Measurements from ENCODE around the gene DPH7.
"Not testable (repeated sequence)": the region's sequence is repeated elsewhere in the genome, so short reads cannot be mapped to it uniquely, and the experiment has no call there.

DPH7 gene

GRCh38 chr9:137575716-137576411 lies 2.9 kb downstream of the DPH7 start:
- H3K9me3 ChIP-seq (replicated peaks; ENCODE audit: low read length), result no peaks in the 10 kb centered on the region
- H3K4me3 ChIP-seq (ENCODE audit: low read length), result no peak overlapping the region
- H3K27me3 ChIP-seq (ENCODE audit: control insufficient read depth, insufficient read depth, low read length), result no peaks in the 10 kb centered on the region
- H3K4me2 ChIP-seq (ENCODE audit: low read length), result no peak overlapping the region
- H3K9ac ChIP-seq (ENCODE audit: low read depth, low read length), result no peak overlapping the region
- H3K4me1 ChIP-seq (ENCODE audit: control insufficient read depth, insufficient read depth, low read length), result peaks cover 20% of the 10 kb centered on the region
- H3K36me3 ChIP-seq (ENCODE audit: insufficient read depth, low read length), result peaks cover 39% of the 10 kb centered on the region

GRCh38 chr9:137575364-137575715 lies 3.4 kb downstream of the DPH7 start:
- Histone ChIP-seq H3K4me1 (ENCODE audit: control insufficient read depth, insufficient read depth, low read length) (peaks cover 20% of the 10 kb centered on the region), H3K9me3 (replicated peaks; ENCODE audit: low read length) (no peaks in the 10 kb centered on the region), H3K27me3 (ENCODE audit: control insufficient read depth, insufficient read depth, low read length) (no peaks in the 10 kb centered on the region), H3K4me2 (ENCODE audit: low read length) (no peak overlapping the region), H3K4me3 (ENCODE audit: low read length) (no peak overlapping the region), H3K36me3 (ENCODE audit: insufficient read depth, low read length) (peaks cover 39% of the 10 kb centered on the region), H3K9ac (ENCODE audit: low read depth, low read length) (no peak overlapping the region)

DNA sequence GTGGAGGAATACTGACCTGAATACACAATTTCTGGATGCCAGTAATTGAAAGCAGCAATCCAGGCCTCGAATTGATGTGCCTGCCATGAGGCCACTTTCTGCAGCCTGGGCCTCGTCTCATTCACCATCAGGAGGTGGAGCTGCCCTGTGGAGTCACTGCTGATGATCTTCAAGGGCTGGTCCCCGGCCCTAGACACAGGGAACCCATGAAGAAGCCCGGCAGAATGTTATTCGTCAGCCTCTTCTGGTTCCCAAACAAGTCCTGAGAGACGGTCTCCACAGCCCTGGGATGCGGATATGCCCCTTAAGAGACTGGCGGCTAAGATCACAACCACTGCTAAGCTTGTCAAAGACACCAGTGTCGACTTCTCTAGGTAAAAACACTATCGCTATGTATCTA lies 4.5 kb downstream of the DPH7 start:
- Histone ChIP-seq H3K9me3 (replicated peaks; ENCODE audit: low read length) (no peaks in the 10 kb centered on the region), H3K36me3 (ENCODE audit: insufficient read depth, low read length) (peaks cover 36% of the 10 kb centered on the region), H3K4me1 (ENCODE audit: control insufficient read depth, insufficient read depth, low read length) (peaks cover 18% of the 10 kb centered on the region)

GRCh38 chr9:137570566-137570965 lies 8.2 kb downstream of the DPH7 start:
- H3K9me3 ChIP-seq (replicated peaks; ENCODE audit: low read length), result no peaks in the 10 kb centered on the region
- H3K4me1 ChIP-seq (ENCODE audit: control insufficient read depth, insufficient read depth, low read length), result no peaks in the 10 kb centered on the region
- no peak overlapping the region for H3K4me2 ChIP-seq (ENCODE audit: low read length)
- H3K4me3 ChIP-seq (ENCODE audit: low read length), result no peak overlapping the region
- H3K9ac ChIP-seq (ENCODE audit: low read depth, low read length), result no peak overlapping the region
- peaks cover 37% of the 10 kb centered on the region for H3K36me3 ChIP-seq (ENCODE audit: insufficient read depth, low read length)
- H3K27me3 ChIP-seq (ENCODE audit: control insufficient read depth, insufficient read depth, low read length), result no peaks in the 10 kb centered on the region

More for the DNA sequence above, 4.5 kb downstream of the DPH7 start:
- Histone ChIP-seq H3K4me2 (ENCODE audit: low read length) (no peak overlapping the region), H3K27me3 (ENCODE audit: control insufficient read depth, insufficient read depth, low read length) (no peaks in the 10 kb centered on the region), H3K9ac (ENCODE audit: low read depth, low read length) (no peak overlapping the region), H3K4me3 (ENCODE audit: low read length) (no peak overlapping the region)

DNA sequence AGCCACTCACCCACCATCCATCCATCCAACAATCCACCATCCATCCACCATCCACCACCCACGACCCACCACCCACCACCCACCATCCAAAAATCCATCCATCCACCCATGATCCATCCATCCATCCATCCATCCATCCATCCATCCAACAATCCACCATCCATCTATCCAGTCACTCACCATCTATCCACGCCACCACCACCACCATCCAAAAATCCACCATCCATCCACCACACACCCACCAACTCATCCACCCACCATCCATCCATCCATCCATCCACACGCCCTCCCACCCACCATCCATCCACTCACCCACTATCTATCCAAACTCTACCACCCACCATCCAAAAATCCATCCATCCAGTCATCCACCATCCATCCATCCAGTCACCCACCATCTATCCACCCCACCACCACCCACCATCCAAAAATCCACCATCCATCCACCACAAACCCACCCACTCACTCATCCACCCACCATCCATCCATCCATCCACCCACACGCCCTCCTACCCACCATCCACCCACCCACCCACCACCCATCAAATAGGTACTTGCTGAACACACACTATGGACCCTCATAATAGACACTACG lies 9.0 kb downstream of the DPH7 start:
- no peaks in the 10 kb centered on the region for H3K4me1 ChIP-seq (ENCODE audit: control insufficient read depth, insufficient read depth, low read length)
- no peak overlapping the region for H3K9ac ChIP-seq (ENCODE audit: low read depth, low read length)
- H3K4me2 ChIP-seq (ENCODE audit: low read length), result no peak overlapping the region
- H3K9me3 ChIP-seq (replicated peaks; ENCODE audit: low read length), result no peaks in the 10 kb centered on the region
- no peak overlapping the region for H3K4me3 ChIP-seq (ENCODE audit: low read length)
- no peaks in the 10 kb centered on the region for H3K27me3 ChIP-seq (ENCODE audit: control insufficient read depth, insufficient read depth, low read length)
- peaks cover 32% of the 10 kb centered on the region for H3K36me3 ChIP-seq (ENCODE audit: insufficient read depth, low read length)

- not testable (repeated sequence) for H3K4me2 ChIP-seq (ENCODE audit: low read length); H3K27me3 ChIP-seq (ENCODE audit: control insufficient read depth, insufficient read depth, low read length); H3K9ac ChIP-seq (ENCODE audit: low read depth, low read length); H3K4me3 ChIP-seq (ENCODE audit: low read length); H3K9me3 ChIP-seq (replicated peaks; ENCODE audit: low read length); H3K4me1 ChIP-seq (ENCODE audit: control insufficient read depth, insufficient read depth, low read length)
- peaks cover 35% of the 10 kb centered on the region for H3K36me3 ChIP-seq (ENCODE audit: insufficient read depth, low read length)
Measured at GRCh38 chr9:137568445-137568844, 10.3 kb downstream of the DPH7 start.

DNA sequence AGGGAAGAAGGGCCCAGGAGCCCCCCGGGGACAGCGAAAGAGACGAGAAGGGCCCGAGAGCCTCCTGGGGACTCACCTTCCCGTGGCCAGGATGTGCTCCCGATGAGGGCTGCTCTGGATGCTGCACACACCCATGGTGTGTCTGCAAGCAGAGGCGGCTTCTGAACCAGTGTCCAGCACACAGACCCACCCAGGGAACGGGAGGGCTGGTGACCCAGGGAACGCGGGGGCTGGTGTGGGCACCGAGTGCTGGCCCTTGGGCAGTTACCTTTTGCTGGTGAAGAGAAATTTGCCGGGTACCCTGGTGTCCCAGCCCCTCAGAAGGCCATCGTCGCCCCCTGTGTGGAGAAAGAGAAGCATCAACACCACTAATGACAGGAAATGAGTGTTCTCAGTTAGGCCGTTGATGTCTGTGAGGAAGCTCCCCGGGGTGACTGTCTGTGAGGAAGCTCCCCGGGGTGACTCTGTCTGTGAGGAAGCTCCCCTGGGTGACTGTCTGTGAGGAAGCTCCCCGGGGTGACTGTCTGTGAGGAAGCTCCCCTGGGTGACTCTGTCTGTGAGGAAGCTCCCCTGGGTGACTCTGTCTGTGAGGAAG lies 13.8 kb downstream of the DPH7 start:
- Histone ChIP-seq H3K4me2 (ENCODE audit: low read length) (no peak overlapping the region), H3K27me3 (ENCODE audit: control insufficient read depth, insufficient read depth, low read length) (no peaks in the 10 kb centered on the region), H3K4me3 (ENCODE audit: low read length) (no peak overlapping the region), H3K9me3 (replicated peaks; ENCODE audit: low read length) (no peaks in the 10 kb centered on the region), H3K36me3 (ENCODE audit: insufficient read depth, low read length) (peaks cover 23% of the 10 kb centered on the region), H3K9ac (ENCODE audit: low read depth, low read length) (no peak overlapping the region), H3K4me1 (ENCODE audit: control insufficient read depth, insufficient read depth, low read length) (no peaks in the 10 kb centered on the region)

DNA sequence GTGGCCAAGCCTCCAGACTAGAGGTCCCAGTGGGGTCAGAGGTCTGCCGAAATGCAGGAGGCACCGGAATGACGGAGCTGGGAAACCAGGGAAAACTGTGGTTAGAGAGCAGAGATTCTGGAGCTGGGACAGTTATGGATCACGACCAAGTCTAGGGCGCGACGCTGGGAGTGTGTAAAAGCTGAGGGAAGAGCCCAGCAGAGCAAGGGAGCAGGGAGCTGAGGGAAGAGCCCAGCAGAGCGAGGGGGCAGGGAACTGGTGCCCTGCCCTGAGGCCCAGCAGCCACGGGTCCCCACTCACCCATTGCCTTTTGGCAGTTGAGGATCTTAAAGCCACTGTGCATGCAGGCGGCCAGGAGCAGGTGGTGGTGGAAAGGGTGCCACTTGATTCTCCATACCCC lies 14.6 kb downstream of the DPH7 start:
- H3K4me3 ChIP-seq (ENCODE audit: low read length), result no peak overlapping the region
- H3K9ac ChIP-seq (ENCODE audit: low read depth, low read length), result no peak overlapping the region
- no peaks in the 10 kb centered on the region for H3K27me3 ChIP-seq (ENCODE audit: control insufficient read depth, insufficient read depth, low read length)
- H3K4me1 ChIP-seq (ENCODE audit: control insufficient read depth, insufficient read depth, low read length), result no peaks in the 10 kb centered on the region
- H3K36me3 ChIP-seq (ENCODE audit: insufficient read depth, low read length), result peaks cover 23% of the 10 kb centered on the region
- no peaks in the 10 kb centered on the region for H3K9me3 ChIP-seq (replicated peaks; ENCODE audit: low read length)
- H3K4me2 ChIP-seq (ENCODE audit: low read length), result no peak overlapping the region

DNA sequence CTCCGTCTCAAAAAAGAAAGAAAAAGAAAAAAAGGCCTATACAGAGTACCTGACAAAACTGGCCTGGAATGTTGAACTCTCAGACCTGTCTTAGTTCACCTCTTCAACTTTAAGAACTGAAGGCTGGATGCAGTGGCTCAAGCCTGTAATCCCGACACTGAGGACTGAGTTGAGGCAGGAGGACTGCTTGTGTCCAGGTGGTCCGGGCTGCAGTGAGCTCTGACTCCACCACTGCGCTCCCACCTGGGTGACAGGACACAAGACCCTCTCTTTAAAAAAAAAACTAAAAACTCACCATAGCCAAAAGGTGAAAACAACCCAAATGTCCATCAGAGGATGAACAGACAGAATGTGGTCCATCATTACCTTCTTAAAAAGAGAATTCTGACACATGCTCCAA lies 20.6 kb downstream of the DPH7 start:
- H3K4me2 ChIP-seq (ENCODE audit: low read length), result no peak overlapping the region
- no peak overlapping the region for H3K9ac ChIP-seq (ENCODE audit: low read depth, low read length)
- no peak overlapping the region for H3K4me3 ChIP-seq (ENCODE audit: low read length)
- no peaks in the 10 kb centered on the region for H3K9me3 ChIP-seq (replicated peaks; ENCODE audit: low read length)
- no peaks in the 10 kb centered on the region for H3K4me1 ChIP-seq (ENCODE audit: control insufficient read depth, insufficient read depth, low read length)
- peaks cover 31% of the 10 kb centered on the region for H3K36me3 ChIP-seq (ENCODE audit: insufficient read depth, low read length)
- H3K27me3 ChIP-seq (ENCODE audit: control insufficient read depth, insufficient read depth, low read length), result no peaks in the 10 kb centered on the region

GRCh38 chr9:137556069-137556838 lies 22.5 kb downstream of the DPH7 start:
- peaks cover 7% of the 10 kb centered on the region for H3K4me1 ChIP-seq (ENCODE audit: control insufficient read depth, insufficient read depth, low read length)
- H3K4me2 ChIP-seq (ENCODE audit: low read length), result no peak overlapping the region
- no peak overlapping the region for H3K9ac ChIP-seq (ENCODE audit: low read depth, low read length)
- no peak overlapping the region for H3K4me3 ChIP-seq (ENCODE audit: low read length)
- no peaks in the 10 kb centered on the region for H3K9me3 ChIP-seq (replicated peaks; ENCODE audit: low read length)
- H3K36me3 ChIP-seq (ENCODE audit: insufficient read depth, low read length), result peaks cover 32% of the 10 kb centered on the region
- no peaks in the 10 kb centered on the region for H3K27me3 ChIP-seq (ENCODE audit: control insufficient read depth, insufficient read depth, low read length)

DNA sequence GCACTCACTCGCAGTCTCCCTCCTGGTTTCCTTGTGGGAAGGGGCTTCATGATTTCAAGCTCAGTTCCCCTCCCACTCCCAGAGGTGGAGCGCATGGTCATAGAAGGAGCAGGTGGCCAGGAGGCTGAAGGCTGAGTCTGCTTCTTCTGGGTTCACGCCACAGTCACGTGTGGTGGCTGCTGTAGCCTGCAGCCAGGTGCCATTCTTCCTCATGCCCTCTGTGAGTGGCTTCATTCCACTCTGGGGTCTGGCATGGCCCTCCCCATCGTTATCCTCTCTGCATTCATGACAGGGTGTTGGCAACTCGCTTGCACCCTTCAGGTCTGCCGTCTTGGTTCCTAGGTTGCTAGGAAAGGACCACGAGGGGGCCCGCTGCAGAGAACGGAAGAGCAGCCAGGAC lies 23.5 kb downstream of the DPH7 start:
- Histone ChIP-seq H3K4me1 (ENCODE audit: control insufficient read depth, insufficient read depth, low read length) (peaks cover 9% of the 10 kb centered on the region), H3K27me3 (ENCODE audit: control insufficient read depth, insufficient read depth, low read length) (no peaks in the 10 kb centered on the region), H3K4me2 (ENCODE audit: low read length) (no peak overlapping the region), H3K9ac (ENCODE audit: low read depth, low read length) (no peak overlapping the region), H3K4me3 (ENCODE audit: low read length) (no peak overlapping the region), H3K9me3 (replicated peaks; ENCODE audit: low read length) (no peaks in the 10 kb centered on the region), H3K36me3 (ENCODE audit: insufficient read depth, low read length) (peaks cover 32% of the 10 kb centered on the region)
